GM21786 (cell line): ENCODE results near the gene HAUS8.

ENCODE experiments used
- ATAC-seq: cut with Tn5 transposase; IDR thresholded peaks from one replicate; pipeline ENCODE4 v1.9.1; 2021; ENCODE audit not compliant: unreplicated experiment

HAUS8 gene

DNA sequence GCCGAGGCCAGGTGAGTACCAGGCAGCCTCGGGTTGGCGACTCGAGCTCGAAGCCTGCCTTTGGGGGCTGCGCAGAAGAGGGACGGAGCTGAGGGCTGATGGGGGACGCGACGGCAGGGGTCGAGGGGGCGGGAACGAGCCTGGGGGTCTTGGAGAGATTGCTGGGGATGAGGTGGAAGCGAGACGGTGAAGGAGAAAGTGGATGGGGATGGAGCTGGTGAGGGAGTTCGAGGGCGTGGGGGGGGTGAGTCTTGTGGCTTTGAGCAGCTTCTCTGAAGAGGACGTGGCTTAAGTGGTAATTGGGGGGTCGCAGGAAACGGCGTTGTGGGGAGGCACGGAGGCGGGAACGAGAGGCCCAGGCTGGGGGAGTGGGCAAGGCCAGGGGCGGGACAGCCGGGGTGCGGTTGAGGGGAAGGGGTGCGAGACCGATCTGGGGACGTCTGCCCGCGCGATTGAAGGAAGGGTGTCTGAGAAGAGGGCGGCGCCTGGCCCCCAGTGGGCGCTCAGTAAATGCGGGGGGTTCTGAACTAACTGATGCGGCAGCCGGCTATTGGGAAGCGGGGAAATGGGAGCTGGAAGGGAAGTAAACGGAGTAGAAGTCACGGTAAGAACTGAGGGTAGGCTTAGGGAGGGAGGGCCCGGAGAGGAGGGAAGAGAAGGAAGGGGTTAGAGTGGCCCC, 751 bp upstream of the HAUS8 start:
- no peak for ATAC-seq

DNA sequence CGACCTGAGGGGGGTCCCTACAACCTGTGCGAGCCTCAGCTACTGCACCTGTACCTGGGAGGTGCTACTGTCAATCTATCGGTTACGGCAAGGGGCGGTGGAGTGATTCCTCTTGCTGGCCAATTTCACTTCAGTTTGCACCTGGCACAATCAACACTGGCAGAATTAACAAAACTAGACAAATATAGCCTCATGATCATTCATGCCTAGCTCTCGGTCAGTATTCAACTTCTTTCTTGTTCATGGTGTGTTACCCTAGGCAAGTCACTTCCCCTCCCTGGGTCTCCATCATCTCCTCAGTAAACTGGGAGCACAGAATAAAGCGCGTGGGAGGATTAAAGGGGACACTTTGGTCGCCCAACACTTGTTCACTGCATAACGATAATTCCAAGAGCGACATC, 618 bp downstream of the HAUS8 start:
- peak; percentile 2 for ATAC-seq

DNA sequence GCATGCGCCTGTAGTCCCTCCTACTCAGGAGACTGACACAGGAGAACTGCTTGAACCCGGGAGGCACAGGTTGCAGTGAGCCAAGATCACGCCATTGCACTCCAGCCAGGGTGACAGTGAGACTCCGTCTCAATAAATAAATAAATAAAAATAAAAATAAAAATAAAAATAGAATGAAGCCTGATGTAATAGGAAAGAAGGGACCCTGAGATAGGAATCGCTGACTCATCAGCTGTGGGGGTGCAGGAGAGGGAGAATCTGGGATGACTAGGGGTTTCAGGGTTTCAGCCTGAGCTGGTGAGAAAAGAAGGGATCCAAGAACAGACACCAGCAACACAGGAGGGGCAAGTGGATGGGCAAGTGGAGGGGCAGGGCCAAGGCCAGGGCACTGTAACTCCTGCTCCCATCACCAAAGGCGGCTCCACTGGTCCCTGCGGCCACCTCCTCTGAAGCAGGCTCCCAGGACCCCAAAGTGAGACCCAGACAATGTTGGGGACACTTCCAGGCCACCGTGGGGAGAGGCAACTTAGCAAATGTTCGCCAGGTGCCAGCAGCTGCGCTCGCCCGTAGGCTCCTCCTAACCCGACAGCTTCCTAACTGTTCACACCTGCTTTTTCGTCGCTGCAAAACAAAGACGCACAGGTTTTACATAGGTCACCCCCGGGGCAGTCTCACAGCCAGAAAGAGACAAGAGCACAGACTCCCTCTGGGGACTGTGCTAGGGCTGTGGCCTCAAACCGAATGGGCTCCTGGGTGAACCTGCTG, 1.2 kb downstream of the HAUS8 start:
- no peak for ATAC-seq

GRCh38 chr19:17070912-17071311, 4.3 kb downstream of the HAUS8 start:
- no peak for ATAC-seq

- ATAC-seq: no peak
Measured at GRCh38 chr19:17070421-17070820, 4.8 kb downstream of the HAUS8 start.

GRCh38 chr19:17069193-17069592, 6.1 kb downstream of the HAUS8 start:
- ATAC-seq: no peak

GRCh38 chr19:17063428-17063827, 11.8 kb downstream of the HAUS8 start:
- ATAC-seq: no peak

GRCh38 chr19:17061691-17062090, 13.6 kb downstream of the HAUS8 start:
- ATAC-seq: no peak

GRCh38 chr19:17061205-17061604, 14.0 kb downstream of the HAUS8 start:
- ATAC-seq: no peak

- ATAC-seq: no peak
Measured at GRCh38 chr19:17060802-17061201, 14.4 kb downstream of the HAUS8 start.

DNA sequence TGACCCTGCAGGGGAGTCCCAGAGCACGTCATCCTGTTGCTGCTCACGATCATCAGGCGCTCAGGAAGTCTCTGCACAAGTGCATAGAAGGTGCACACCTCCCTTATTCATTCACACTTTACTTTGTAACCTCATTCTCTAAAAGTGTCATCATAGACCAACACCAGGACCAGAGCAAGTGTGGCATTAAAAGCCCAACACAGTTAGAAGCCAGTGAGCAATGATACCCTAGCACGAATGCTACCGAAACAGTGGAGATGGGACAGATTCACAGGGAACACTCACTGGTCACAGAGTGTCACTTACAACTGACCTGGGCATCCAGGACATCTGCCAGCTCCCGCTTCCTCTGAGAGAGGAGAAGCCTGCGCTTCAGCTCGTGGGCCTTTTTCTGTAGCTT, 17.0 kb downstream of the HAUS8 start:
- no peak for ATAC-seq

DNA sequence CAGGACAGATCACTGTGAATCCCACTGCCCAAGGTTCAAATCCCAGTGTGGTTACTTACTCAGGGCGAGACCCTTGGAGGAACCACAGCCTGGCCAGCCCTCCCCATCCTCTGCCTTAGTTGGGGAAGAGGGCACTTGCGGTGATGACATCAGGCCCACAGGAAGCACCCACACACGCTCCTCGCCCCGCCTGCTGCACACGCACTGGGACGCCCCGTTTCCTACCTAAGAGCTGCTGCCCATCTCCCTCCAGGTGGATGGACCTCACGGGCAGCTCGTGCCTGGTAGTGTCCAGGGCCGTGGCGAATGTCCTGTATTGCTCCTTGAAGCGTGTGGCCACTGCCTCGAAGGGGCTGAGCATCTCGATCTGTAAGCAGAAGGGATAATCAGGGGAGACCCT, 19.6 kb downstream of the HAUS8 start:
- ATAC-seq: no peak

DNA sequence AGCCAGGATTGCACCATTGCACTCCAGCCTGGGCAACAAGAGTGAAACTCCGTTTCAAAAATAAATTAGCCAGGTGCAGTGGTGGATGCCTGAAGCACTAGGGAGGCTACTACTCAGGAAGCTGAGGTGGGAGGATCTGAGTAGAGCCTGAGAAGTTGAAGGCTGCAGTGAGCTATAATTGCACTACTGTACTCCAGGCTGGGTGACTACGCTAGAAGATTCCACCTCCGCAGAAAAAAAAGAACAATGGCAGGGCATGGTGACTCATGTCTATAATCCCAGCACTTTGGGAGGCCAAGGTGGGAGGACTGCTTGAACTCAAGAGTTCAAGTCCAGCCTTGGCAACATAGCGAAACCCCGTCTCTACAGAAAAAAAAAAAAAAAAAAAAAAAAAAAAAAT, 20.5 kb downstream of the HAUS8 start:
- no peak for ATAC-seq

DNA sequence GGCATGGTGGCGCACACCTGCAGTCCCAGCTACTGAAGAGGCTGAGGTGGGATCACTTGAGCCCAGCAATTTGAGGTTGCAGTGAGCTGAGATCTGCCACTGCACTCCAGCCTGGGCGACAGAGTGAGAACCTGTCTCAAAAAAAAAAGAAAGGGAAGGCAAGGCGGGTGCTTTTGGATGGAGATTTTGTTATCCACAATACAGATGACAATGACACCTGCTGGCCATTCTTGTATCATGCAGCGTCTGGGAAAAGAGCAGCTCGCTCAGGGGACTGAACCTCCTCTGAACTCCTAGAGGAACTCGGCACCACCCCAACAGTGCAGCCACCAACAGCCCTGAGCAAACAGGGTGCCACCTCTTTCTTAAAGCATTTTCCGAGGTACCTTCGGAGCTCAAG, 22.8 kb downstream of the HAUS8 start:
- no peak for ATAC-seq

- no peak for ATAC-seq
Measured at GRCh38 chr19:17049711-17050280, 25.5 kb downstream of the HAUS8 start.

DNA sequence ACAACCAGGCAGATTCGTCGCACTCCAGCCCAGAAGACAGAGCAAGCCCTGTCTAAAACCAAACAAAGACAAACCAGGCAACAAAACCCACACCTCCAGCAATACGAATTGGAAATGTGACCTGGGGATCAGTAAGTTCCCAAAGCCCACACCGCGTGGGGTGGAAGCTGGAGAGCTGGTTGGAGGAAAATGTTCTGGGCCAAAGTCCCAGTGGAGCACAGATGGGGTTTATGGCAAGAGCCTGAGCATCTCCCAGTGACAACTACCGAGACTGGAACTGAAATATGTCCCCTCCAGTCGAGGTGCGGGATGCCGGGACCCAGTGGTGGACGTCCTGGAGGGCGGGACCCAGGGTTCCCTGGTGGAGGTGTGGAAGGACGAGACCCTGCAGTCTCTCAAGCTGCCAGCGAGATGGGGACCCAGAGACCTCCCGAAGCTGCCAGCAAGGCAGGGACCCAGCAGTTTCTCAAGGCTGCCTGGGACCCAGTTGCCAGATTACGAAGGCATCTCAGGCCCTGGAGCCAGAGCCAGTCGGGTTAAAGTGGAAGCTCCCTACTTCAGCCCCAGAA, 26.3 kb downstream of the HAUS8 start:
- ATAC-seq: no peak

DNA sequence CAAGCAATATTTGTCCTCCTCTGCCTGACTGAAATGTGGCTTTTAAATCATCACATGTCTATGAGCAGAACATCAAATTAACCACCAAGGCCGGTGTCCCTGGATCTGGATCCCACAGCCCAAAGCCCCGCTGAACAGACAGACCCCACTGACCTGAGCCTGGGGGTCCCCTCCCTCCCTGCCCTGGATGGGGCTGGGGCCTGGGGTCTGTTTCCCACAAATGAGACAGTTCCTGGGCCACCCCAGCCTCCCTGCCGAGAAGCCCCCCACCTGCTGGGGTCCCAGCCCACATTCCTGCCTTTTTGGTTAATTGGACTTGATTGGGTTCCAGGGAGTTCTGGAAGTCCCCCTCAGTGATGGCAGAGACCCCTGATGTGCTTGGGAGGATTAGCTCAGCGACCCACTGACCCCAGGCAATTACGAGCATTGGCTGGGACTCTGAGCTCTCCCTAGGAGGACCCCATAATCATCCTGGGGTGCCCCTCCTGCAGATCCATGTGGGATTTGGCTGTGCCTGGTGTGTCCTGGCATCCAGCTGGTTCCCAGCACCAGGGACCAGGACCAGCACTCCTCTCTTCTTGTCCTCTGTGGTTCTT, 29.2 kb downstream of the HAUS8 start:
- ATAC-seq: no peak

DNA sequence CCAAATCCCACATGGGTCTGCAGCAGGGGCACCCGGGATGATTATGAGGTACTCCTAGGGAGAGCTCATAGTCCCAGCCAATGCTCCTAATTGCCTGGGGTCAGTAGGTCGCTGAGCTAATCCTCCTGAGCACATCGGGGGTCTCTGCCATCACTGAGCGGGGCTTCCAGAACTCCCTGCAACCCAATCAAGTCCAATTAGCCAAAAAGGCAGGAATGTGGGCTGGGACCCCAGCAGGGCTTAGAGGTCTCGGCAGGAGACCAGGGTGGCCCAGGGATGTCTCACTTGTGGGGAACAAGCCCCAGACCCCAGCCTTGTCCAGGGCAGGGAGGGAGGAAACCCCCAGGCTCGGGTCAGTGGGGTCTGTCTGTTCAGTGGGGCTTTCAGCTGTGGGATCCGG, 31.5 kb downstream of the HAUS8 start:
- ATAC-seq: no peak

GRCh38 chr19:17041976-17042375, 33.3 kb downstream of the HAUS8 start:
- ATAC-seq: no peak

DNA sequence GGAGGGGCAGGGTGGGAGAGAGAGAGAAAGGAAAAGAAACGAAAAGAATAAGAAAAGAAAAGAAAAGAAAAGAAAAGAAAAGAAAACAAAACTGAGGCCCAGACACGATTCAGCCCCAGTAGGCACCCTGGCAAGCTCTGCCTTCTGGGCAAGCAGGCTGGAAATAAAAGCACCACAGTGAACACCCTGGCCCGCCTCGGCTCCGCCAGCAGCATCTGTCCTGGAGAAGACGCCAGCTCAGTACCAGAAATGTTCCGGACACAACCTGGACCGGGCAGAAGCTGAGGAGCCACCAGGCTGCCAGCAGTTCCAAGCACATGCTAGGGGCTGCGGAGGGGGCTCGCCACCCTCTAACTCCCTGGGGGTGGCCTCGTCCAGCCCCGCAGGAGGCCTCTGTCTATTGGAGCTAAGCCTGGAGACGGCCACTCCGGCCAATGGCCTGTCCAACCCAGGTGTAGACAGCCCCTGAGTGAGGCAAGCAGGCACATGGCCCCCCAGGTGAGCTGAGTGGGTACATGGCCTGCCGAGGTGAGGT, 37.2 kb downstream of the HAUS8 start:
- ATAC-seq: no peak

DNA sequence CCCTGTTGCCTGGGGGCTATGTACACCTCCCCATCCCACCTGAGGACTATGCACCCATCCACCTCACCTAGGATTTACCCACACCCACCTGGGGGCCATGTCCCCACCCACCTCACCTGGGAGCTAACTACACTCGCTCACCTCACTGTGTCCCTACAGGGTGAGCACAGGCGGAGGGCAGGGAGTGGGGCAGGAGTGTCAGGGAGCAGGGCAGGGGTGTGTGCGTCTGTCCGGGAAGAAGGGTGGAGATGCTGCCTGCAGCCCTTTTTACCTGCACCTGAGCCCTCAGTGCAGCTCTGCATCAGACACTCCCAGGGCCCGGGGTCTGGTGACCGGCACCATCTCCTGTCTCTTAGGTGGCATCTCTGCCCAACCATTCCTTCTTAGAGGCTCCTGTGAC, 38.1 kb downstream of the HAUS8 start:
- ATAC-seq: no peak
